ENCODE data around the gene OSTF1.

Gene OSTF1

GRCh38 chr9:75130172-75130571, 41.9 kb downstream of the OSTF1 start:
- H3F3A ChIP-seq (ENCODE audit: insufficient read depth), result no peaks in the 10 kb centered on the region
- H3K9me3 ChIP-seq (ENCODE audit: insufficient read depth, low read length), result no peaks in the 10 kb centered on the region
- no peak overlapping the region for H2AFZ ChIP-seq (ENCODE audit: low read depth, low read length, severe bottlenecking)
- H3K4me3 ChIP-seq (ENCODE audit: insufficient read depth, low read length, poor library complexity, severe bottlenecking), result no peak overlapping the region
- H3K36me3 ChIP-seq (ENCODE audit: low read length), result peaks cover 6% of the 10 kb centered on the region; the same call in 1 of the 2 replicates
- 0 out of 2 replicates have a peak, but pooled peaks cover 6% of the 10 kb centered on the region for H4K20me1 ChIP-seq (ENCODE audit: low read depth, low read length)
- H3K79me2 ChIP-seq (ENCODE audit: insufficient read depth, low read length), result peaks cover 4% of the 10 kb centered on the region; the same call in 1 of the 2 replicates
- H3K4me2 ChIP-seq (ENCODE audit: low read depth, low read length, poor library complexity, severe bottlenecking), result no peak overlapping the region
- no peaks in the 10 kb centered on the region for H3K27me3 ChIP-seq (ENCODE audit: low read length)
- no peaks in the 10 kb centered on the region for H3K9me2 ChIP-seq (replicated peaks; ENCODE audit: insufficient read depth, low read length)
- no peak overlapping the region for H3K9ac ChIP-seq (ENCODE audit: low read length)
- H3K27ac ChIP-seq (ENCODE audit: low read depth, low read length), result no peak overlapping the region
- TF ChIP-seq CTCF (IDR thresholded peaks at IDR 0.05; ENCODE audit: insufficient read depth, low read length, poor library complexity, severe bottlenecking) (no peak), EZH2phosphoT487 (conservative IDR thresholded peaks at IDR 0.05; ENCODE audit: low read length) (no peak)

- H3K9me2 ChIP-seq (replicated peaks; ENCODE audit: insufficient read depth, low read length), result no peaks in the 10 kb centered on the region
- no peak overlapping the region for H3K4me3 ChIP-seq (ENCODE audit: insufficient read depth, low read length, poor library complexity, severe bottlenecking)
Observed at GRCh38 chr9:75130621-75131230, 42.4 kb downstream of the OSTF1 start.

GRCh38 chr9:75131700-75132099, 43.4 kb downstream of the OSTF1 start:
- no peak overlapping the region for H3K4me2 ChIP-seq (ENCODE audit: low read depth, low read length, poor library complexity, severe bottlenecking)
- H3K27me3 ChIP-seq (ENCODE audit: low read length), result no peaks in the 10 kb centered on the region
- no peak overlapping the region for H3K9ac ChIP-seq (ENCODE audit: low read length)
- no peaks in the 10 kb centered on the region for H3K79me2 ChIP-seq (ENCODE audit: insufficient read depth, low read length)
- H3K9me3 ChIP-seq (ENCODE audit: insufficient read depth, low read length), result no peaks in the 10 kb centered on the region
- no peak overlapping the region for H2AFZ ChIP-seq (ENCODE audit: low read depth, low read length, severe bottlenecking)
- H3K4me3 ChIP-seq (ENCODE audit: insufficient read depth, low read length, poor library complexity, severe bottlenecking), result no peak overlapping the region
- no peak overlapping the region for H3K27ac ChIP-seq (ENCODE audit: low read depth, low read length)
- no peaks in the 10 kb centered on the region for H3K9me2 ChIP-seq (replicated peaks; ENCODE audit: insufficient read depth, low read length)
- H4K20me1 ChIP-seq (ENCODE audit: low read depth, low read length), result 0 out of 2 replicates have a peak, but pooled peaks cover 6% of the 10 kb centered on the region
- no peaks in the 10 kb centered on the region for H3F3A ChIP-seq (ENCODE audit: insufficient read depth)
- TF ChIP-seq CTCF (IDR thresholded peaks at IDR 0.05; ENCODE audit: insufficient read depth, low read length, poor library complexity, severe bottlenecking) (no peak), EZH2phosphoT487 (conservative IDR thresholded peaks at IDR 0.05; ENCODE audit: low read length) (no peak)
- H3K36me3 ChIP-seq (ENCODE audit: low read length), result peaks cover 6% of the 10 kb centered on the region; the same call in 1 of the 2 replicates

More at GRCh38 chr9:75130621-75131230, 42.4 kb downstream of the OSTF1 start:
- Histone ChIP-seq H2AFZ (ENCODE audit: low read depth, low read length, severe bottlenecking) (no peak overlapping the region), H3K9me3 (ENCODE audit: insufficient read depth, low read length) (no peaks in the 10 kb centered on the region), H3F3A (ENCODE audit: insufficient read depth) (no peaks in the 10 kb centered on the region), H3K79me2 (ENCODE audit: insufficient read depth, low read length) (no peaks in the 10 kb centered on the region), H3K27me3 (ENCODE audit: low read length) (no peaks in the 10 kb centered on the region), H3K9ac (ENCODE audit: low read length) (no peak overlapping the region), H3K4me2 (ENCODE audit: low read depth, low read length, poor library complexity, severe bottlenecking) (no peak overlapping the region), H4K20me1 (ENCODE audit: low read depth, low read length) (0 out of 2 replicates have a peak, but pooled peaks cover 6% of the 10 kb centered on the region), H3K36me3 (ENCODE audit: low read length) (peaks cover 6% of the 10 kb centered on the region; the same call in 1 of the 2 replicates), H3K27ac (ENCODE audit: low read depth, low read length) (no peak overlapping the region)
- TF ChIP-seq CTCF (IDR thresholded peaks at IDR 0.05; ENCODE audit: insufficient read depth, low read length, poor library complexity, severe bottlenecking) (no peak), EZH2phosphoT487 (conservative IDR thresholded peaks at IDR 0.05; ENCODE audit: low read length) (no peak)
